OCI-LY7 (cell line): ENCODE data around the gene ACR. TPM values are rescaled to one million over a fixed set of nuclear protein-coding genes. Genes with fewer than 3 reads are reported as not detected.

Experiments used
- BruUV-seq: library from RNA; stranded (reverse); fragments of 400-500 nt; replicated peaks from 2 replicates; lab custom pipeline; 2021; lab: Mats Ljungman, UMichigan
- CTCF ChIA-PET: fragments of 300-600 bp; sonication (Branson Sonifier 250); formaldehyde crosslinking; loops from one replicate; lab custom pipeline; 2022; ENCODE audit warnings: antibody characterized with exemption; ENCODE audit not compliant: unreplicated experiment; lab: Charles Lee
- POLR2A ChIA-PET: fragments of 300-600 bp; sonication (Branson Sonifier 250); formaldehyde crosslinking; loops from one replicate; lab custom pipeline; 2022; ENCODE audit warnings: antibody characterized with exemption; lab: Charles Lee
- DNase-seq: peaks from one replicate; pipeline ENCODE4 v3.0.0-alpha.2; 2015; ENCODE audit warnings: low spot score
- H2AFZ ChIP-seq: fragments of 200-600 bp; sonication (generic), shearing (Covaris generic); 2 replicates; pipeline ENCODE4 v1.6.1; 2014; ENCODE audit warnings: mild to moderate bottlenecking, antibody characterized with exemption, low read length, moderate library complexity
- H3K27ac ChIP-seq: fragments of 200-600 bp; sonication (generic); 2 replicates; pipeline ENCODE4 v1.5.1; 2014; ENCODE audit warnings: mixed run types, low read depth, mild to moderate bottlenecking, moderate library complexity, low read length, inconsistent platforms; ENCODE audit not compliant: poor library complexity, severe bottlenecking
- H3K36me3 ChIP-seq: fragments of 200-600 bp; sonication (generic); 2 replicates; pipeline ENCODE4 v1.6.1; 2014; ENCODE audit warnings: mild to moderate bottlenecking, antibody characterized with exemption, low read length, moderate library complexity, mixed read lengths; ENCODE audit not compliant: insufficient read depth
- H3K4me1 ChIP-seq: fragments of 200-600 bp; sonication (generic); 2 replicates; pipeline ENCODE4 v1.5.1; 2014; ENCODE audit warnings: mild to moderate bottlenecking, low read length; ENCODE audit not compliant: insufficient read depth, poor library complexity, severe bottlenecking
- H3K4me2 ChIP-seq: fragments of 200-600 bp; sonication (generic); 2 replicates; pipeline ENCODE4 v1.6.1; 2014; ENCODE audit warnings: mild to moderate bottlenecking, low read length
- H3K4me3 ChIP-seq: fragments of 200-600 bp; sonication (generic); 2 replicates; pipeline ENCODE4 v1.5.1; 2014; ENCODE audit warnings: mild to moderate bottlenecking, low read depth, low read length; ENCODE audit not compliant: poor library complexity, severe bottlenecking
- H3K79me2 ChIP-seq: fragments of 200-600 bp; sonication (generic); 2 replicates; pipeline ENCODE4 v1.6.1; 2016; ENCODE audit warnings: low read depth, mild to moderate bottlenecking, low read length, moderate library complexity, mixed read lengths; ENCODE audit not compliant: insufficient read depth
- H3K9me2 ChIP-seq: fragments of 200-600 bp; sonication (generic); 2 replicates; pipeline ENCODE4 v1.6.1; 2016; ENCODE audit warnings: mild to moderate bottlenecking, low read length, mixed read lengths; ENCODE audit not compliant: insufficient read depth
- H3K9me3 ChIP-seq: fragments of 200-600 bp; sonication (generic); 2 replicates; pipeline ENCODE4 v1.6.1; 2014; ENCODE audit warnings: mild to moderate bottlenecking, mixed run types, low read length, mixed read lengths
- H4K20me1 ChIP-seq: fragments of 200-600 bp; sonication (generic); 2 replicates; pipeline ENCODE4 v1.6.1; 2014; ENCODE audit warnings: mild to moderate bottlenecking, antibody characterized with exemption, low read length, moderate library complexity, mixed read lengths; ENCODE audit not compliant: insufficient read depth
- CTCF ChIP-seq: fragments of 200-600 bp; sonication (generic); conservative IDR thresholded peaks from 2 replicates; pipeline ENCODE4 v1.5.1; 2014; ENCODE audit warnings: mild to moderate bottlenecking, antibody characterized with exemption, low read length, moderate library complexity, mixed read lengths
- EZH2phosphoT487 ChIP-seq: fragments of 200-600 bp; sonication (generic); IDR thresholded peaks from 2 replicates; pipeline ENCODE4 v1.6.1; 2018; ENCODE audit warnings: low read depth, borderline replicate concordance, mild to moderate bottlenecking, mixed run types, antibody characterized with exemption, low read length, moderate library complexity, mixed read lengths
- intact Hi-C: fragments of 100-400 bp; cut with micrococcal nuclease; formaldehyde crosslinking; loops from one replicate; pipeline ENCODE4 v1.10.0; 2022; ENCODE audit not compliant: unreplicated experiment
- total RNA-seq, 2 experiments: library from RNA; depleted of rRNA in 1 of 2; stranded (reverse); fragments of >200 nt in 1 of 2; shearing (Covaris generic) in 1 of 2; gene quantifications; 2 replicates each; pipeline ENCODE4 v1.2.3, GENCODE V29; 2014 to 2022

Gene ACR
- total RNA-seq, 2 experiments from 2014 or later: not detected

GRCh38 chr22:50711446-50712340 is 26.3 kb upstream of the ACR start:
- Histone ChIP-seq H3K27ac (no peak overlapping the region), H2AFZ (no peak overlapping the region), H3K4me1 (no peaks in the 10 kb centered on the region), H3K36me3 (no peaks in the 10 kb centered on the region), H3K4me2 (no peak overlapping the region), H4K20me1 (no peaks in the 10 kb centered on the region), H3K9me3 (no peaks in the 10 kb centered on the region), H3K79me2 (no peaks in the 10 kb centered on the region), H3K4me3 (no peak overlapping the region), H3K9me2 (no peaks in the 10 kb centered on the region)
- TF ChIP-seq CTCF (no peak), EZH2phosphoT487 (no peak)
- no TSS peak for BruUV-seq
- CTCF ChIA-PET: no interaction called here
- DNase-seq: no peak
- POLR2A ChIA-PET: no interaction called here
- intact Hi-C loops: no loop called here

- Histone ChIP-seq H4K20me1 (no peaks in the 10 kb centered on the region), H3K4me3 (no peak overlapping the region), H3K4me2 (no peak overlapping the region), H3K79me2 (no peaks in the 10 kb centered on the region), H3K9me3 (no peaks in the 10 kb centered on the region), H3K4me1 (no peaks in the 10 kb centered on the region), H3K36me3 (no peaks in the 10 kb centered on the region), H3K27ac (no peak overlapping the region), H3K9me2 (no peaks in the 10 kb centered on the region), H2AFZ (no peak overlapping the region)
- TF ChIP-seq EZH2phosphoT487: no peak
- no peak for TF ChIP-seq CTCF
- no TSS peak for BruUV-seq
- POLR2A ChIA-PET: no interaction called here
- DNase-seq: no peak
- intact Hi-C loops: no loop called here
- CTCF ChIA-PET: no interaction called here
Observed at GRCh38 chr22:50712341-50713007, 25.5 kb upstream of the ACR start.

GRCh38 chr22:50713008-50713385 is 25.0 kb upstream of the ACR start:
- CTCF ChIA-PET: no interaction called here
- no peak overlapping the region for H2AFZ ChIP-seq
- intact Hi-C loops: no loop called here
- no peaks in the 10 kb centered on the region for H3K9me3 ChIP-seq
- no TSS peak for BruUV-seq
- H3K9me2 ChIP-seq: no peaks in the 10 kb centered on the region
- H3K79me2 ChIP-seq: no peaks in the 10 kb centered on the region
- no peak overlapping the region for H3K27ac ChIP-seq
- H3K4me3 ChIP-seq: no peak overlapping the region
- H3K4me2 ChIP-seq: no peak overlapping the region
- POLR2A ChIA-PET: no interaction called here
- H4K20me1 ChIP-seq: no peaks in the 10 kb centered on the region
- H3K4me1 ChIP-seq: no peaks in the 10 kb centered on the region
- no peak for DNase-seq
- TF ChIP-seq EZH2phosphoT487 (no peak), CTCF (no peak)
- no peaks in the 10 kb centered on the region for H3K36me3 ChIP-seq
